ENCODE measurements around the gene SPNS1. TPM values are rescaled to one million over a fixed set of nuclear protein-coding genes. Genes with fewer than 3 reads are reported as not detected.

The SPNS1 gene
- total RNA-seq, 1 experiment from 2014 or later = 72.0 TPM

- POLR2A ChIA-PET (ENCODE audit: unreplicated experiment) = no interaction called here
These were observed 46.8 kb upstream of the SPNS1 start for GRCh38 chr16:28927815-28928214.

GRCh38 chr16:28930203-28930602 is 44.4 kb upstream of the SPNS1 start:
- CTCF ChIA-PET = no interaction called here
- Histone ChIP-seq H4K20me1 (ENCODE audit: insufficient read depth) (no peaks in the 10 kb centered on the region), H3K27me3 (ENCODE audit: insufficient read depth, low read depth) (no peaks in the 10 kb centered on the region), H3K79me2 (ENCODE audit: low read depth) (no peaks in the 10 kb centered on the region), H3K9me3 (ENCODE audit: insufficient read depth, low read depth) (no peaks in the 10 kb centered on the region), H2AFZ (no peak overlapping the region), H3F3A (ENCODE audit: insufficient read depth, low read depth) (peaks cover 22% of the 10 kb centered on the region; the same call in 1 of the 2 replicates), H3K36me3 (ENCODE audit: low read depth) (no peaks in the 10 kb centered on the region), H3K4me3 (no peak overlapping the region), H3K9me2 (ENCODE audit: insufficient read depth) (no peaks in the 10 kb centered on the region), H3K27ac (no peak overlapping the region), H3K4me2 (no peak overlapping the region), H3K4me1 (replicated peaks; ENCODE audit: insufficient read depth) (no peaks in the 10 kb centered on the region)
- intact Hi-C loops (cut with micrococcal nuclease; ENCODE audit: unreplicated experiment) = no loop called here
- POLR2A ChIA-PET (ENCODE audit: unreplicated experiment) = no interaction called here
- TF ChIP-seq, protein P1, sequence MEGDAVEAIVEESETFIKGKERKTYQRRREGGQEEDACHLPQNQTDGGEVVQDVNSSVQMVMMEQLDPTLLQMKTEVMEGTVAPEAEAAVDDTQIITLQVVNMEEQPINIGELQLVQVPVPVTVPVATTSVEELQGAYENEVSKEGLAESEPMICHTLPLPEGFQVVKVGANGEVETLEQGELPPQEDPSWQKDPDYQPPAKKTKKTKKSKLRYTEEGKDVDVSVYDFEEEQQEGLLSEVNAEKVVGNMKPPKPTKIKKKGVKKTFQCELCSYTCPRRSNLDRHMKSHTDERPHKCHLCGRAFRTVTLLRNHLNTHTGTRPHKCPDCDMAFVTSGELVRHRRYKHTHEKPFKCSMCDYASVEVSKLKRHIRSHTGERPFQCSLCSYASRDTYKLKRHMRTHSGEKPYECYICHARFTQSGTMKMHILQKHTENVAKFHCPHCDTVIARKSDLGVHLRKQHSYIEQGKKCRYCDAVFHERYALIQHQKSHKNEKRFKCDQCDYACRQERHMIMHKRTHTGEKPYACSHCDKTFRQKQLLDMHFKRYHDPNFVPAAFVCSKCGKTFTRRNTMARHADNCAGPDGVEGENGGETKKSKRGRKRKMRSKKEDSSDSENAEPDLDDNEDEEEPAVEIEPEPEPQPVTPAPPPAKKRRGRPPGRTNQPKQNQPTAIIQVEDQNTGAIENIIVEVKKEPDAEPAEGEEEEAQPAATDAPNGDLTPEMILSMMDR (conservative IDR thresholded peaks at IDR 0.05) = no peak
- no peak for TF ChIP-seq EZH2 (IDR thresholded peaks at IDR 0.05; ENCODE audit: low read depth)
- BruUV-seq (replicated peaks) = no TSS peak
- DNase-seq = no peak

More at GRCh38 chr16:28927815-28928214, 46.8 kb upstream of the SPNS1 start:
- no peaks in the 10 kb centered on the region for H3K27me3 ChIP-seq (ENCODE audit: insufficient read depth, low read depth)
- intact Hi-C loops (cut with micrococcal nuclease; ENCODE audit: unreplicated experiment) = no loop called here
- H3K4me1 ChIP-seq (replicated peaks; ENCODE audit: insufficient read depth) = peaks cover 13% of the 10 kb centered on the region
- H3K9me3 ChIP-seq (ENCODE audit: insufficient read depth, low read depth) = no peaks in the 10 kb centered on the region
- H3K79me2 ChIP-seq (ENCODE audit: low read depth) = peaks cover 8% of the 10 kb centered on the region
- CTCF ChIA-PET = interaction anchor here (0.6 kb wide), 1 partner anchor 67 kb away, joined by 4 read pairs; no protein-coding TSS in a partner anchor
- H3K4me2 ChIP-seq = no peak overlapping the region
- H3K9me2 ChIP-seq (ENCODE audit: insufficient read depth) = no peaks in the 10 kb centered on the region
- no peak overlapping the region for H2AFZ ChIP-seq
- peaks cover 34% of the 10 kb centered on the region for H3F3A ChIP-seq (ENCODE audit: insufficient read depth, low read depth)
- no peak for DNase-seq
- TF ChIP-seq, protein P1 (conservative IDR thresholded peaks at IDR 0.05) = no peak
- TF ChIP-seq EZH2 (IDR thresholded peaks at IDR 0.05; ENCODE audit: low read depth) = no peak
- no peak overlapping the region for H3K27ac ChIP-seq
- H3K4me3 ChIP-seq = no peak overlapping the region
- no peaks in the 10 kb centered on the region for H4K20me1 ChIP-seq (ENCODE audit: insufficient read depth)
- BruUV-seq (replicated peaks) = no TSS peak
- H3K36me3 ChIP-seq (ENCODE audit: low read depth) = no peaks in the 10 kb centered on the region

- intact Hi-C loops (cut with micrococcal nuclease; ENCODE audit: unreplicated experiment) = no loop called here
- H3K27me3 ChIP-seq (ENCODE audit: insufficient read depth, low read depth) = no peaks in the 10 kb centered on the region
- no peaks in the 10 kb centered on the region for H3K9me3 ChIP-seq (ENCODE audit: insufficient read depth, low read depth)
- H2AFZ ChIP-seq = no peak overlapping the region
- H3K9me2 ChIP-seq (ENCODE audit: insufficient read depth) = no peaks in the 10 kb centered on the region
- CTCF ChIA-PET = no interaction called here
- no peaks in the 10 kb centered on the region for H3K4me1 ChIP-seq (replicated peaks; ENCODE audit: insufficient read depth)
- no peak for DNase-seq
- H3K4me2 ChIP-seq = no peak overlapping the region
- no TSS peak for BruUV-seq (replicated peaks)
- POLR2A ChIA-PET (ENCODE audit: unreplicated experiment) = no interaction called here
- no peaks in the 10 kb centered on the region for H3K36me3 ChIP-seq (ENCODE audit: low read depth)
- no peak overlapping the region for H3K4me3 ChIP-seq
- H3K79me2 ChIP-seq (ENCODE audit: low read depth) = no peaks in the 10 kb centered on the region
- H3K27ac ChIP-seq = no peak overlapping the region
- TF ChIP-seq EZH2 (IDR thresholded peaks at IDR 0.05; ENCODE audit: low read depth) = no peak
- TF ChIP-seq, protein P1 (conservative IDR thresholded peaks at IDR 0.05) = no peak
- no peaks in the 10 kb centered on the region for H4K20me1 ChIP-seq (ENCODE audit: insufficient read depth)
- peaks cover 20% of the 10 kb centered on the region; the same call in 1 of the 2 replicates for H3F3A ChIP-seq (ENCODE audit: insufficient read depth, low read depth)
These were observed 43.9 kb upstream of the SPNS1 start for GRCh38 chr16:28930652-28931051.

All from PC-9 (cell line).